Measurements from ENCODE around the gene RIN1. TPM values are rescaled to one million over a fixed set of nuclear protein-coding genes. Genes with fewer than 3 reads are reported as not detected.
A peak's percentile ranks its signal among the peaks of the same experiment; 100 is the strongest.

Gene RIN1
- total and polyA plus RNA-seq, 9 of the 15 experiments (the other 6 are each of a cell fraction or from before 2014, with no cell fraction given), result 0.01 to 1.2 (median 0.45) TPM; not detected in 1

DNA sequence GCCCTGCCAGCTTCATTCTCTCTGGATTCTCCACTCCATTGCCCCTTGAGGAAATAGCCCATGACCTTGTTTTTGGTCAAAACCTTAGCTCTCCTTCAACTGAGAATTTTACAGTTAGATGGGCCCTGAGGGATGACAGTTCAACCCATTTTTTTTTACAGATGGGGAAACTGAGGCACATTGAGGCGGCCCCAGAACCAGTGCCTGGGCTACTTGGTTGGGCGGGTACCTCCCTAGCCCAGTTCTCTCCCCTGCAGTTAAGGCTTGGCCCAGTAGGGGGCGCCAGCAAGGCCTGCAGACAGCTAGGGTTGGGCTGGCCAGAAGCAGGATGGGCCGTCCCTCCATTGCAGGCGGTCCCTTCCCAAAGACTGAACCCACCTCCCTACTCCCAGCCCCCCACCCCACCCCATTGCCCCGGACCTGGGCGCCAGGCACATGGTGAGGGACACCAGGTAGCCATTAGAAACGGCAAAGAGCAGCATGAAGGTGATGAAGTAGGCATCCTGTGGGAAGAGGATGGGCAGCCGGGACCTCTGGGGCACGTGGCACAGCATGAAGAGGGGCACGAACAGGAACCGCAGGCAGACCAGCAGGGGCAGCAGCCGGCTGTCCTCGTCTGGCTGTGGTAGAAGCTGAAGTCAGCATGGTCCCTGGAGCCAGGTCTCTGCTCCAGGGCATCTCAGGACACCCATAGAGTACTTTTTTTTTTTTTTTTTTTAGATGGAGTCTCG, 27.7 kb upstream of the RIN1 start (continued):
- peak in 1 of 2 experiments; percentile 34; a peak in 1 of 4 replicates for TF ChIP-seq RCOR1 (IDR thresholded peaks at IDR 0.05; ENCODE audit: borderline replicate concordance in 1 of 2, low read depth in 2 of 2, low read length in 2 of 2)
- TF ChIP-seq GABPB2 (CRISPR knock-in tag; conservative IDR thresholded peaks at IDR 0.05), result no peak
- TF ChIP-seq, protein P1, sequence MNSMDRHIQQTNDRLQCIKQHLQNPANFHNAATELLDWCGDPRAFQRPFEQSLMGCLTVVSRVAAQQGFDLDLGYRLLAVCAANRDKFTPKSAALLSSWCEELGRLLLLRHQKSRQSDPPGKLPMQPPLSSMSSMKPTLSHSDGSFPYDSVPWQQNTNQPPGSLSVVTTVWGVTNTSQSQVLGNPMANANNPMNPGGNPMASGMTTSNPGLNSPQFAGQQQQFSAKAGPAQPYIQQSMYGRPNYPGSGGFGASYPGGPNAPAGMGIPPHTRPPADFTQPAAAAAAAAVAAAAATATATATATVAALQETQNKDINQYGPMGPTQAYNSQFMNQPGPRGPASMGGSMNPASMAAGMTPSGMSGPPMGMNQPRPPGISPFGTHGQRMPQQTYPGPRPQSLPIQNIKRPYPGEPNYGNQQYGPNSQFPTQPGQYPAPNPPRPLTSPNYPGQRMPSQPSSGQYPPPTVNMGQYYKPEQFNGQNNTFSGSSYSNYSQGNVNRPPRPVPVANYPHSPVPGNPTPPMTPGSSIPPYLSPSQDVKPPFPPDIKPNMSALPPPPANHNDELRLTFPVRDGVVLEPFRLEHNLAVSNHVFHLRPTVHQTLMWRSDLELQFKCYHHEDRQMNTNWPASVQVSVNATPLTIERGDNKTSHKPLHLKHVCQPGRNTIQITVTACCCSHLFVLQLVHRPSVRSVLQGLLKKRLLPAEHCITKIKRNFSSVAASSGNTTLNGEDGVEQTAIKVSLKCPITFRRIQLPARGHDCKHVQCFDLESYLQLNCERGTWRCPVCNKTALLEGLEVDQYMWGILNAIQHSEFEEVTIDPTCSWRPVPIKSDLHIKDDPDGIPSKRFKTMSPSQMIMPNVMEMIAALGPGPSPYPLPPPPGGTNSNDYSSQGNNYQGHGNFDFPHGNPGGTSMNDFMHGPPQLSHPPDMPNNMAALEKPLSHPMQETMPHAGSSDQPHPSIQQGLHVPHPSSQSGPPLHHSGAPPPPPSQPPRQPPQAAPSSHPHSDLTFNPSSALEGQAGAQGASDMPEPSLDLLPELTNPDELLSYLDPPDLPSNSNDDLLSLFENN (IDR thresholded peaks at IDR 0.05; ENCODE audit: low read depth in 2 of 2, low read length in 2 of 2), result no peak
- TF ChIP-seq, protein P2, sequence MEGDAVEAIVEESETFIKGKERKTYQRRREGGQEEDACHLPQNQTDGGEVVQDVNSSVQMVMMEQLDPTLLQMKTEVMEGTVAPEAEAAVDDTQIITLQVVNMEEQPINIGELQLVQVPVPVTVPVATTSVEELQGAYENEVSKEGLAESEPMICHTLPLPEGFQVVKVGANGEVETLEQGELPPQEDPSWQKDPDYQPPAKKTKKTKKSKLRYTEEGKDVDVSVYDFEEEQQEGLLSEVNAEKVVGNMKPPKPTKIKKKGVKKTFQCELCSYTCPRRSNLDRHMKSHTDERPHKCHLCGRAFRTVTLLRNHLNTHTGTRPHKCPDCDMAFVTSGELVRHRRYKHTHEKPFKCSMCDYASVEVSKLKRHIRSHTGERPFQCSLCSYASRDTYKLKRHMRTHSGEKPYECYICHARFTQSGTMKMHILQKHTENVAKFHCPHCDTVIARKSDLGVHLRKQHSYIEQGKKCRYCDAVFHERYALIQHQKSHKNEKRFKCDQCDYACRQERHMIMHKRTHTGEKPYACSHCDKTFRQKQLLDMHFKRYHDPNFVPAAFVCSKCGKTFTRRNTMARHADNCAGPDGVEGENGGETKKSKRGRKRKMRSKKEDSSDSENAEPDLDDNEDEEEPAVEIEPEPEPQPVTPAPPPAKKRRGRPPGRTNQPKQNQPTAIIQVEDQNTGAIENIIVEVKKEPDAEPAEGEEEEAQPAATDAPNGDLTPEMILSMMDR (IDR thresholded peaks at IDR 0.05 in 2 of 3, conservative IDR thresholded peaks at IDR 0.05 in 1 of 3; ENCODE audit: insufficient read depth in 2 of 3, low read depth in 1 of 3, low read length in 3 of 3), result peak; percentile 83 to 85 (median 85)
- peak in 1 of 2 experiments; percentile 32; a peak in 1 of 4 replicates for TF ChIP-seq MAZ (CRISPR knock-in tag; conservative IDR thresholded peaks at IDR 0.05 in 1 of 2, IDR thresholded peaks at IDR 0.05 in 1 of 2)
- TF ChIP-seq TFAP4 (CRISPR knock-in tag; IDR thresholded peaks at IDR 0.05; ENCODE audit: borderline replicate concordance), result peak; percentile 10; the same call in 1 of the 2 replicates
- TF ChIP-seq NCOA1 (IDR thresholded peaks at IDR 0.05; ENCODE audit: low read depth), result no peak
- TF ChIP-seq POLR2A (conservative IDR thresholded peaks at IDR 0.05), result peak; percentile 47; the same call in 1 of the 2 replicates
- 0 out of 2 replicates have a peak, but pooled peaks have one; percentile 37 for TF ChIP-seq POLR2G (IDR thresholded peaks at IDR 0.05; ENCODE audit: low read depth, low read length)
- TF ChIP-seq XRCC5 (IDR thresholded peaks at IDR 0.05; ENCODE audit: low read depth, low read length), result peak; percentile 87; the same call in 1 of the 2 replicates
- peak; percentile 57 for TF ChIP-seq SUPT5H (IDR thresholded peaks at IDR 0.05)
- peak; percentile 37; the same call in 1 of the 2 replicates for TF ChIP-seq ERF (CRISPR knock-in tag; IDR thresholded peaks at IDR 0.05)
- TF ChIP-seq ZNF263 (CRISPR knock-in tag; IDR thresholded peaks at IDR 0.05; ENCODE audit: borderline replicate concordance), result no peak
- 0 out of 2 replicates have a peak, but pooled peaks have one; percentile 33 for TF ChIP-seq SMC3 (conservative IDR thresholded peaks at IDR 0.05; ENCODE audit: insufficient read depth, low read depth, low read length)
- TF ChIP-seq HBP1 (CRISPR knock-in tag; IDR thresholded peaks at IDR 0.05), result peak; percentile 4; the same call in 1 of the 2 replicates

Data from K562 (cell line).